GM19043 (cell line): ENCODE results near the gene CBLB.

Experiments used
- ATAC-seq: cut with Tn5 transposase; IDR thresholded peaks from one replicate; pipeline ENCODE4 v1.9.1; 2021; ENCODE audit warnings: low read depth; ENCODE audit not compliant: unreplicated experiment

CBLB gene

DNA sequence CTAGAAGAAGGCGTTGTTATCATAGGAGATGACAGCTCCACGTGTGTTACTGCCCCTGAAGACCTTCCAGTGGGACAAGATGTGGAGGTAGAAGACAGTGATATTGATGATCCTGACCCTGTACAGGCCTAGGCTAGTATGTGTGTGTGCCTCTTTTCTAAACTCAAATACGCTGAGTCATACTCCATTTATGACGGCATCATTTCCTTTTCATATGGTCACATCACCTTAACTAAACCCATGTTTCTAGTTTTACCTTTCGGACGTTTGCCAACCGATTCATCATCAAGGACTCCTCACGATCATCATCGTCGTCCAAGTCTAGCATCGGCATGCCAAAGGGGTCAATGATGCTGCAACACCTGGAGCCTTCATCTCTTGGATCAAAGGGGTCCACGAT is 149.0 kb downstream of the CBLB start:
- no peak for ATAC-seq

DNA sequence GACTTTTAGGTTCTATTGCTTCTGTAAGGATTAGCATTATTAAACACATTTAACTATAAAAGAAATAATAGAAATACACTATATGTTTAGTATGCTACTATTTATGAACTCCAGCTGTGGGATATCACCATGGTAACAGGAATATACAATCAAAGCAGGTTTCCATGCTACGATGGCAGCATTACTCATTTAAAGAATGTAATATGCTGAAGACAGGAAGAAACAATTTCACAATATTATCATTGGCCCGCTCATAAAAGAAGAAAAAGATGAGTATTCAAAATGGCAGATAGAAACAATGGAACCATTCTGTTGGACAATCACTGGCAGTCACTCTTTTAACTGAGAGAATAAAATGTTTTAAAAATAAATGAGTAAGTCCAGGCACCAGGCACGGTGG is 153.4 kb downstream of the CBLB start:
- ATAC-seq, result no peak

DNA sequence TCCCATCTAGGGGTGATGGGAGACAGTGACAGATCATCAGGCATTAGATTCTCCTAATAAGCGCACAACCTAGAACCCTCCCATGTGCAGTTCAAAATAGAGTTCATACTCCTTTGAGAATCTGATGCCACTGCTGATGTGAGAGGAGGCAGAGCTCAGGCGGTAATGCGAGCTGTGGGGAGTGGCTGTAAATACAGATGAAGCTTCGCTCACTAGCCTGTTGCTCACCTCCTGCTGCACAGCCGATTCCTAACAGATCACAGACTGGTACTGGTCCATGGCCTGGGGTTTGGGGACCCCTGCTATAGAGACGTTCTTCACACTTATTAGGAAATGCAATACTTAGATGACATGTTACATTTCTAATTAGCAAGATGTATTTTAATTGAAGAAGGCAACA is 154.4 kb downstream of the CBLB start:
- ATAC-seq, result no peak

DNA sequence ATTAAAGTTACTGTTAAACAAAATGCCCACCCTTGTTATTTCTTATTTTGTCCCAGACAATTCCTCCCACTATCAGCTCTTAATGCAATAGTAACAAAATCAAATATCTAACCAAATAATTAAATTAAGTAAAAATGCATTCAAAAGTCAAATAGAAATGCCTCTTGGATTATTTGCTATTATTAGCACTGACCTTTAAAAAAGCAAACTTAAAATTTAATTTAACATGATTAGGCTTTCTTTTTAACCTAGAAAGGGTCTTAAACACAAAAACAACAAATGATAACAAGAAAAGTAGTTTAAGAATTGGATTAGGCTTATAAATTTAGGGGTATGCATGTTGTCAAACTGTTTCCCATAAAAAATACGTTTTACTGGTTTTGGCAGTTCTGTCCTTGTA is 159.8 kb downstream of the CBLB start:
- no peak for ATAC-seq

DNA sequence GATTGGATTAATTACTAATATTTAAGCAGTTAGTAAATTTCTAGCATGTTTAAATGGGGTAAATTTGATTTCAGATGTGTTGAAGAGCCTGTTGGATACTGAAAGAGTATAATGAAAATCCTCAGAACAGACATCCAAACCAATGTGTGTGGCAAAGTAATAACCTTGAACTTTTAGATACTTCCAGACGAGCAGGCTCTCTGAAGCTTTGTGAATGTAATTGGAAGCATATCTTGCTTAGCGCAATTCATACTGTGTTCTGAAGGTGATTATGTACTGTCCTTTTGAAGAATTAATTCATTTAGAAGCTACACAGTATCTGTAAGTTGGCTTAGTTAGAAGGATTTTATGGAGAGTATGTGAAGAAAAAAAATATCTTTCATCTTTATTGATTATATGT is 161.8 kb downstream of the CBLB start:
- no peak for ATAC-seq

DNA sequence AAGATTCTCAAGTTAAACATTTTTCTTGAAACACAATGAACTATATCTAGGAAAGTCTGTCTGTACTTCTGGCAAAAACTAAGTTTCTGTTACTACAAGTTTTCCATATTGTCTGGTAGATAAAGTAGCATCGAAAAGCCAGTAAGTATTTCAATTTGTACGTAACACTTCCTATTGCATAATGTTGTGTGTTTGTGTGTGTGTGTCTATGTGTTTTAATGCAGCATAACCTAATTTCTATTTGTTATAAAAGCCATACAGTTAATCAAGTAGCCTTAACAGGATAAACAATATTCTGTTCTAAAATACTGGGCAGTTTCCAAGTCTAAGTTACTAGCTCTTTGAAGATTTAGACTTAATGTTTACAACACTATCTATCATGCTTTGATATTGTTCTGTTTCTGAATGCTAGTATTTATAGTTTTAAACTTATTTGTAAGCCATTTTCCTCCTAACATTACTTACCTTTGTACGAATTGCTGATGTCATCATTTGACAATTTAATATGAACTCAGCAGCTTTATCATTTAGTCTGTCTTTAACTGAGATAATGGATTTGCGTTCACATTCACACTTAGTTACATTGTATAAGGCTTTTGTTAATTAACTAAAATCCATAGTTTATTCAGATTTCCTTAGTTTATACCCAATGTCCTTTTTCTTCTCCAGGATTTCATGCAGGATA is 163.9 kb downstream of the CBLB start:
- ATAC-seq, result no peak

DNA sequence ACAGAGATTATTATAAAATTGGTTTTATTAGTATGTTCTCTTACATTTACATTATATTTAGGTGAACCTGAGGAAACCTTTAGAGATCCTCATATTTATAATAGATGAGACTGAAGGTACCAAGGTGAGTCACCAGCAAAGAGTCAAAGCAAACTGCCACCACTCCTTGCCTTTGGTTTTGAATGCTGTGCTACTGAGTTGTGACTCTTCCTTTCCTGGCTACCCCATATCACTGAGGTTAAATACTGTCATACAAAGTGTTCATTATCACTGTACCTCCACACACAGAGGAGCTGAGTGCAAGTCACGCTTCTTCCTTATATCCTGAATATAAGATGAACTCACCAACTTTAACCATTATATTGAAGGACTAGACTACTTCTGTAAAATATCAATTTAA is 168.2 kb downstream of the CBLB start:
- no peak for ATAC-seq

DNA sequence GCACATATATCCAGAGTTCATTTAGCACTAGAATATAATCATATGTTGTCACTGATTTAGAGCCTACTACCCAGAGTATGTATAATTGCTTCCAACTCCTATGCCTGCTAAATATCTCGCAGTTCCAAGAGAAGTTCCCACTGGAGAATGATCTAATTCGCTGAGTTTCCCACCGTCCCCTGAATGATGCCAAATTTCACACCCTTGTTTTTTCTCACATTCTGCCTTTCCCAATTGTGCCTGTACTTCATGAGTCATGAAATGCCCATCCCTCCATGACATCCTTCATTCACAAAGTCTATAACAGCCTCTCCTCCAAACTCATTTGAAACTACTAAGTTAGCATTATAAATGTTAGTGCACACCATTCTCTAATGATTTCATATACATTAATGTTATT is 177.2 kb downstream of the CBLB start:
- no peak for ATAC-seq

DNA sequence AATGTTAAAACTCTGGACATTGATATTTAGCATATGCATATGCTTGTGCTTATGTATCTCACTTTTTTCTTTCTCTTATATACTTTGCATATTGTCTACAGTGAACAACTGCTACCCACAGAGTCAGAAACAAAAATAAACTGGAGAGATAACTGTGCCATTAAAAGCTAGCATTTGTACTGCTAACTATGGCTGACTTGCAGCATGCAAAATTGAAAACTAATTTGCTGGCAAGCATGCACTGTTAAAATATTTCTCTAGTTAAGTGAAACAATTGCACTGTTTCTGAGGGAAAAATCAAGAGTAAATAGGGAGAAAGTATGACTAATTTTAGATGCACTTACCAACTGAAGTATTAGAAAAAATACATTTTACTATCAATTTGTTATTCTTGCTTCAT is 177.8 kb downstream of the CBLB start:
- no peak for ATAC-seq

DNA sequence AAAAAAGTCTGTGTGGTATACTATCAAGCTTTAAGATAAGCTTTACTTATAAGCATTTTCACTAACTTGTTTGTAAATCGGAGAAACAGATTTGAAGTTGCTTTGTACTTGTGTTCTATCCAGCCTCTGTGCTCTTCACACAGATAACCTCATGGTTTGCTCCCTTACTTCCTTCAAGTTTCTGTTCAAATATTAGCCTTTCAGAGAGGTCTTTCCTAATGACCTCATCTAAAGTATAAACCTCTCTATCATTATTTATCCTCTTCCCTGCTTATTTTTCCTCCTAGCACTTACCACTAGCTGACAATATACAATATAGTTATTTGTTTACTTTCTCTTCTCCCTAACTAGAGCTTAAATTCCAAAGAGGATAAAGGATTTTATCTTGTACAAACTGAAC is 180.0 kb downstream of the CBLB start:
- no peak for ATAC-seq

DNA sequence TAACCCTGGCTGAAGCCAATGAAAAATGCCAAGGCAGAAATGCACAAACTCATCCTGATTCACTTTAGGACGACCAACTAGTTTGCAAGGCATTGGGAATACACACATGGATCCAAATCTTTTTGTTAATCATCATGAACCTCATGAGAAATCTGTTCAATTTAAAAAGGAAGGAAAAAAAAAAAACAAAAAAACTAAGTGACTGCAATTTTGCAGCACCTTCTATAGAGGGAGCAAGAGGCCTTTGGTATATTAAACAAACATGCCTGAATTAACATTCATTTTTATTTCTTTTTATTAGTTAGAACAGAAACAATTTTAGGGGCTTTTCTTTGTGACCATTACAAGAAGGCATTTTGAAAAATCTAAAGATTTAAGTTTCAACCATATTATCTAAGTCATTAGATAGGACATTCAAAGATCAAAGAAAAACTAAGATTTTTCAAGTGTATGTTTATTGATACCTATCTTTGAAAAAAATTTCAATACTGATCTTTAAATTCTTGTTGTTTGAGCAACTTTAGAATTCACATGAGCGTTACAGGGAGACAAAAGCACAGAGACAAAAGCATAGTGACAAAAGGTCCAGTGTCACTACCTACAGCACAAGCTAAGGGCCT is 182.4 kb downstream of the CBLB start:
- ATAC-seq, result no peak

DNA sequence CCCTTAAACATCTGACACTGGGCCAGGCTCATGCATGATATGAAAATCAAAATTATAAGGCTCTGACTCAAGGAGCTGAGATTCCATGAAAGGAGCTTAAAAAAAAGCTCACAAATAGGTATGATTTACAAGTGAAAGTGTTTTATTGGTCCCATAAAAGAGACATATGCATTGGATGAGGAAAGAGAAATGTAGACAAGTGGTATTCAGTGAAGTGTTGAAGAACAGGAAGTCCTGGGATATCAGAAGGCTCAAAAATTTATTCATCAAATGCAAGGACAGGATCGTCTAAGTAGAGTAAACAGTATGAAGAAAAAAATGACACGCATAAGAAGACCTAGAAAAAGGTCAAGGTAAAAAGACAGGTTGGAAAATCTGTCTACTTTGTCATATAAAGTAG is 188.9 kb downstream of the CBLB start:
- no peak for ATAC-seq

DNA sequence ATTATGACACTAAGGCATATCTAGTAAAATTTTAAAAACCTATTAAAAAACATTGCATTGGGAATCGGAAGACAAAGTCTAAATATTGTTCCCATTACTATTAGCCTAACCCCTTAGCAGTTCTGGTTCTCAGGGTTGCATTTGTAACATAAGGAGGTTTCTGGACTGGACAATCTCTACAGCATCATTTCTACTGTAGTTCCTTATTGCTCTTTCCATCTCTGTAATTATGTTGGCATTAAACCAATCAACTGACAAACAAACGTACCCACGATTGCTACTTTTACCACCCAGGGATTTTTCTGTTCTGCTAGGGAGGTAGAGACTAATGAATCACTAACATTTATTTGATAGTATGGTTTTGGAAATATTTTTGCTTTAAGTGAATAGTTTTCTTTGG is 190.8 kb downstream of the CBLB start:
- no peak for ATAC-seq

DNA sequence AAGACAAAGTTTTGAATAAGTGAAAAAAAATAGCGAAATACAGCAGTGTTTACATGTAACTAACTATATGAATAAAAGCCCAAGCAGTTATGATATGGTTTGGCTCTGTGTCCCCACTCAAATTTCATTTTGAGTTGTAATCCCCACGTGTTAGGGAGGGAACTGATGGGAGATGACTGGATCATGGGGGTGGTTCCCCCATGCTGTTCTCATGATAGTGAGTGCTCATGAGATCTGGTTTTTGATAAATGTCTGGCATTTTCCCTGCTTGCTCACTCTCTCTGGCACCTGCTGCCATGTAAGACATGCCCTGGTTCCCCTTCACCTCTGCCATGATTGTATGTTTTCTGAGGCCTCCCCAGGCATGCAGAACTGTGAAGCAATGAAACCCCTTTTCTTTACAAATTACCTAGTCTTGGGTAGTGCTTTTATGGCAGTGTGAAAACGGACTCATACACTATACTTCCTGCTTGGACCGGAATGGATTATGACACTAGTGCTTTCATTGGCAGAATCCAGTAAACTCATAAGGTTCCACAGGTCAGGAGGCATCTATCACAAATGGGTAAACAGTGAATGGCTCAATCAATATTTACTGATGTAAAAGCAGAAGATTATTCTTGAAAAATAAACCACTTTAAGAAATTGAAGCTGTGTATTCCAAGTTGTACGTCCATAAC is 192.1 kb downstream of the CBLB start:
- ATAC-seq, result no peak

DNA sequence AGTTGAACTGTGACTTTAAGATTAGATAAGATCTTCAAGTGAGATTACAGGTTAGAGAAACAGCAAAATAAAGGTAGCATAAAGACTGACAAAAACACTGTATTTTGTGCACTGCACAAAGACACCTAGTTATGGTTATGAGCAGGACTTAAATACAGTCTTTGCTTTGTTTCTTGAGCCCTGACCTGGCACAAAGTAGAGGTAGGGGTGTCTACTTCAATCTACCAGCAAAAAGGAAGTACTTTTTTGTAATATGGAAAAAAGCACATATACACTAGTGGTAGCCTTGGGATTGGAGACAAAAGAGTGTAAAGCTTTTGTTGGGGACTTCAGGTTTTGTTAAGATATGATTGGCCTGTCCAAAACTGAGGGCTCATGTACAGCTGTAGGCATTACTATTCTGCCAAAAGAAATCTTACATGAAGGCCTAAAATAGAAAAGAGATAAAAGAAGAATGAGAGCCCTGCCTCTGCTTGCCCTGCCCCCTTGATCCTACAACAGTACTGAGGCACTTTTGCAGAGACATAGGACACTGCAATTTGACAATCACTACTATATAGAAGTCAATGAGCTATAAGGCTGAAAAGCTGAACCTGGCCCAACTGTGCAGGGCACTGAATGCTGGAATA is 194.3 kb downstream of the CBLB start:
- ATAC-seq, result no peak

DNA sequence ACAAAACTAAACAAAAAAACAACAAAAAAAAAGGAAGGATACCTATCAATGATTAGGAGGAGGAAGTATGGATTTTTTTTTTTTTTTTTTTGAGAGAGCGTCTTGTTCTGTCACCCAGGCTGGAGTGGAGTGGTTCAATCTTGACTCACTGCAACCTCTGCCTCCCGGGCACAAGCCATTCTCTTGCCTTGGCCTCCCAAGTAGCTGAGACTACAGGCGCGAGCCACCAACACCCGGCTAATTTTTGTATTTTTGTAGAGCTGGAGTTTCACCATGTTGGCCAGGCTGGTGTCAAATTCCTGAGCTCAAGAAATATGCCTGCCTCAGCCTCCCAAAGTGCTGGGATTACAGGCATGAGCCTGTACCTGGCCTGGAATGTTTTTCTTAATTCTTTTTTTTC is 195.8 kb downstream of the CBLB start:
- no peak for ATAC-seq

DNA sequence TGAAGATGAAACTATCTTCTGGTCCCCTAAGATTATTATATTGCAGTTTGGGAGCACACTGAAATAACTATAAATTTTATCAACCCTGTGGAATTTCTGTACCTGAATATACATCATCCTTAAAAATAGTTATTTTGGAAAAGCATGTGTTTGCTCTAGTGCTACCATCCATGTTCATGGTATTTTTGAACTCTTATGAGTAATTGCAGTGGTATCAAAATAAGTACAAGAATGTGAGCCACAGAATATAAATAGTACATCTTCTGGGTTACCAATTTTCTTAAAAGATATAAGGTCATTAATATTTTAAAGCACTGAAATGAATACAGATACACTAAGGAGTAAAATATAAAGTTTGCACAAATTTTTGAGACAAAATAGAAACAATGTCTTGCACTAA is 206.5 kb downstream of the CBLB start:
- no peak for ATAC-seq

DNA sequence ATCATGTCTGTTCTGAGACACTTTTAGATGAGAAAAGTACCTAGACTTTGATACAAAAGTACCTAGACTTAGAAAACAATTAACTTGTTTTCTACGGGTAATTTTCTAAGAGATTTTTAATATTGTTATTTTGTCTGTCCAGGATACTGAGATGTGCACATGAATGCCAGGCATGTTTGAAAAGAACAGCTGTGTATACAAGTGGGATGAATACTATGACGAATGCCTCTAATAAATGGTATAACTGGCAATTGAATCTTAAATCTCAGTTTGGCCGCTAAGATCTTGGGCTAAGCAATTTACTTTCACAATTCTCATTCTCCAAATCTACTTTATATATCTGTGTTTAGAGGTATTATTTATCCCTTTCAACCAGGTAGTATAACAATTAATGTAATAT is 207.4 kb downstream of the CBLB start:
- ATAC-seq, result no peak

DNA sequence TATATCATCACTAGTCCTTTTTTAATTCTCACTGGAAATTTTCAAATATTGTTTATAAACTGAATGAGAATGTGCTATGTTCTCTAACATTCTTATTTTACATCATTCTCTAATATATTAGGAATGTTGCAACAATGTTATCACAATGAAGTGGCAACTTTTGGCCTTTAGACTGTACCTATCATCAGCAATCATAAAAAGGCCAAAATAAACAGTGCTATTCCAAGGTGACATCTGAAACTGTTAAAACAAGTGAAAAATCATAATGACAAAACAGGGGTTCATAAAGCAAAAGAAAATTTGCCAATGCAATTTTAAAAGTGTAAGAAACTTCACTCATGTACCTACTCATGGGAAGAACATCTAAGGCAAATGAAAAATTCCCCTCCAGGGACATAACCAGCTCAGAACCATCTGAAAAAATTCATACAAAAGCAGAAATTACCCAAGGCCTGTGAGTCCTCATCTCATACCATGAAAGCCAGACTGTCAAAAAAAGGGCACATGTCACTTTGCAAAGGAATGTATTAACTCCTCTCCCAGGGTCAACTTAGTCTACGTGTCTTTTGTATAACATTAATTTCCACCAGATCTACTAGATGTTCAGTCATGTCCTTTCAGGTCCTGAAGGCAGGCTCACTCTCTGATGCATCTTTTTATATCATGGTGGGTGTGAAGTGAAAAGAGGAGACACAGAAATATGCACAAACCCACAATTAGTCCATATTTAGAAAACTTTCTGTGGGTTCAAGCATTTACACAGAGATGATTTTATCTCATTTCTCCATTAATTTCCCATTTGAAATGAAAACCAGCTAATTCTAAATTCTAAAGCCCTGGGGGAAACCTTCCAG is 211.9 kb downstream of the CBLB start:
- ATAC-seq, result no peak

DNA sequence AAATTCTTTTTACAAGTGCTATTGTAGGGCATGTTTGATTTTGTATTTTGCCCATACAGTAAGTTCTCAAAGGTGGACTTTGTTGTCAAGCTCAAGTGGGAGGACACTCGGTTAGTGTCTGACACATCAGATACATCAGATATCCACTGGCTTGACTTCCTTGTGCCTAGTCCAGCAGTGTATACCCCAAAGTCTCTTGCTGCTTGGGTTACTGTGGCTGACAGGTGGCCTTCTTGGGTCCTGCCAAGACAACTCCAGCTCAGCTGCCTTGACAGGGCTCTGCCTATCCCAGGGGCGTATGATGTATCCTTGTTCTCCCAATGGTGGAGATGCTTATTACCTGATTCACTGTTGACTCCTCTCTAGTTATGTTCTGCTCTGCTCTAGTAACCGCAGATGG is 214.9 kb downstream of the CBLB start:
- ATAC-seq, result no peak

DNA sequence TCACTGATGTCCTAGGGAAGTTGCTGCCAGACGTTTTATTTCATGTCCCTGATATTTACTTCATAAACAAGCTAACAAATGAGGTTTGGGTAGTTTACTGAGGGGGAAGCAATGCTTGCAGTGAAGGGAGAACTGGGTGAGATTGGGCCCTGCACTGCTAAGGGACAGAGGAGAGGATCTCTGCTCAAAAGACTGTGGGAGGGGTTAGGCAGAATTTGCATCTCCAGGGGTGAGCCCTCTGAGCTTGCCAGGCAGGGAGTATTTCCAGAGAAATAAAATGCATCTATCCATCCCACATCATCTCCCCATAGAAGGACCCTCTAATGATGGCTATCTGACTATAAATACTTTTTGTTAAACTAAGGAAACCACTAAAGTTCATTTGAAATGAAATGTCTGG is 215.6 kb downstream of the CBLB start:
- ATAC-seq, result no peak
